Natural killer cell (primary cell): ENCODE results near the gene REG4. TPM values are rescaled to one million over a fixed set of nuclear protein-coding genes. Genes with fewer than 3 reads are reported as not detected.

Experiments
- ATAC-seq, 3 donors: fragments of 150-1000 bp in 2 of 3; fragments of 200-7000 bp in 1 of 3; cut with Tn5 transposase; 1 replicate in 1 of 3; 2 replicates in 2 of 3; pipeline ENCODE4 v1.10.0; 2021; ENCODE audit warnings: mild to moderate bottlenecking in 2 of 3, moderate library complexity in 2 of 3
- DNase-seq, 2 donors: peaks; one replicate each; pipeline versions ENCODE4 v3.0.0 to v3.0.0-alpha.2; 2013 to 2021; ENCODE audit warnings: mixed read lengths in 1 of 2
- H3K27ac ChIP-seq: one replicate; pipeline ENCODE4 v1.5.1; 2013; ENCODE audit warnings: mild to moderate bottlenecking, low read length
- H3K27me3 ChIP-seq: one replicate; pipeline ENCODE4 v1.6.1; 2013; ENCODE audit warnings: low read length; ENCODE audit not compliant: control insufficient read depth, insufficient read depth
- H3K36me3 ChIP-seq: one replicate; pipeline ENCODE4 v1.6.1; 2013; ENCODE audit warnings: low read length; ENCODE audit not compliant: control insufficient read depth, insufficient read depth
- H3K4me1 ChIP-seq: one replicate; pipeline ENCODE4 v1.6.1; 2013; ENCODE audit warnings: low read length; ENCODE audit not compliant: control insufficient read depth, insufficient read depth
- H3K4me3 ChIP-seq: one replicate; pipeline ENCODE4 v1.5.1; 2013; ENCODE audit warnings: low read length
- H3K9me3 ChIP-seq: one replicate; pipeline ENCODE4 v1.6.1; 2013; ENCODE audit warnings: low read length; ENCODE audit not compliant: control insufficient read depth, insufficient read depth
- H3K27ac Mint-ChIP-seq, 2 donors: one replicate each; pipeline ENCODE4 v1.8.0; 2022; ENCODE audit warnings: mild to moderate bottlenecking in 2 of 2, mixed read lengths in 2 of 2, moderate library complexity in 1 of 2
- H3K27me3 Mint-ChIP-seq, 2 donors: one replicate each; pipeline ENCODE4 v1.8.0; 2022; ENCODE audit warnings: low read depth in 2 of 2, mixed read lengths in 2 of 2
- H3K36me3 Mint-ChIP-seq: one replicate; pipeline ENCODE4 v1.8.0; 2022; ENCODE audit warnings: mixed read lengths
- H3K4me1 Mint-ChIP-seq, 2 donors: one replicate each; pipeline ENCODE4 v1.8.0; 2022; ENCODE audit warnings: mixed read lengths in 2 of 2
- H3K4me3 Mint-ChIP-seq: one replicate; pipeline ENCODE4 v1.8.0; 2022; ENCODE audit warnings: mild to moderate bottlenecking, moderate library complexity, mixed read lengths
- H3K9me3 Mint-ChIP-seq, 2 donors: one replicate each; pipeline ENCODE4 v1.8.0; 2022; ENCODE audit warnings: mixed read lengths in 2 of 2
- CTCF ChIP-seq: fragments of 200-600 bp; IDR thresholded peaks from one replicate; pipeline ENCODE4 v1.8.0; 2022; ENCODE audit warnings: antibody characterized with exemption
- WGBS: methylation state at CpG from one replicate; pipeline ENCODE4 v1.1.7; 2013; ENCODE audit warnings: missing lambda C conversion rate; ENCODE audit not compliant: insufficient coverage; 5-methylcytosine and 5-hydroxymethylcytosine counted together
- intact Hi-C: fragments of 100-400 bp; cut with micrococcal nuclease; formaldehyde crosslinking; loops from one replicate; pipeline ENCODE4 v1.14.2; 2022
- total RNA-seq, 4 donors: library from RNA; stranded (reverse); fragments of 120-200 nt in 1 of 4; gene quantifications; one replicate each; pipeline versions ENCODE4 v1.2.3 to v1.2.4, GENCODE V29; 2013 to 2022

The REG4 gene
- total RNA-seq, 3 donors from 2014 or later (not counting 1 experiment from before 2014, with no cell fraction given), result not detected

GRCh38 chr1:119778359-119778758 is 32.9 kb downstream of the REG4 start:
- no peak overlapping the region for H3K27ac ChIP-seq
- no peaks in the 10 kb centered on the region for H3K4me1 Mint-ChIP-seq
- no peak for DNase-seq
- no peaks in the 10 kb centered on the region for H3K36me3 Mint-ChIP-seq
- intact Hi-C loops, result no loop called here
- H3K27me3 ChIP-seq, result no peaks in the 10 kb centered on the region
- H3K4me3 ChIP-seq, result no peak overlapping the region
- no peak overlapping the region for H3K27ac Mint-ChIP-seq
- H3K9me3 ChIP-seq, result no peaks in the 10 kb centered on the region
- ATAC-seq, result no peak
- H3K4me1 ChIP-seq, result no peaks in the 10 kb centered on the region
- peaks cover 15 to 29% of the 10 kb centered on the region in 2 donors for H3K27me3 Mint-ChIP-seq
- 90% methylated on average over 5 of the region's 6 CpGs for WGBS
- H3K9me3 Mint-ChIP-seq, result no peaks in the 10 kb centered on the region
- H3K4me3 Mint-ChIP-seq, result no peak overlapping the region
- no peaks in the 10 kb centered on the region for H3K36me3 ChIP-seq
- no peak for TF ChIP-seq CTCF

GRCh38 chr1:119774746-119775490 is 36.3 kb downstream of the REG4 start:
- no peak for DNase-seq
- Mint-ChIP-seq H3K27ac (no peak overlapping the region), H3K9me3 (no peaks in the 10 kb centered on the region), H3K4me1 (no peaks in the 10 kb centered on the region), H3K27me3 (peaks cover 9 to 12% of the 10 kb centered on the region in 2 donors), H3K36me3 (no peaks in the 10 kb centered on the region), H3K4me3 (no peak overlapping the region)
- 79% methylated on average over 6 of the region's 7 CpGs for WGBS
- intact Hi-C loops, result no loop called here
- Histone ChIP-seq H3K4me1 (no peaks in the 10 kb centered on the region), H3K27me3 (peaks cover 3% of the 10 kb centered on the region), H3K9me3 (no peaks in the 10 kb centered on the region), H3K36me3 (no peaks in the 10 kb centered on the region), H3K27ac (no peak overlapping the region), H3K4me3 (no peak overlapping the region)
- ATAC-seq, result no peak
- no peak for TF ChIP-seq CTCF

- no peaks in the 10 kb centered on the region for H3K4me1 ChIP-seq
- no peaks in the 10 kb centered on the region for H3K9me3 Mint-ChIP-seq
- H3K9me3 ChIP-seq, result no peaks in the 10 kb centered on the region
- WGBS, result 95% methylated on average over 3 of the region's 3 CpGs
- peaks cover 6 to 7% of the 10 kb centered on the region in 2 donors for H3K27me3 Mint-ChIP-seq
- no peaks in the 10 kb centered on the region for H3K36me3 ChIP-seq
- DNase-seq, result no peak
- no peaks in the 10 kb centered on the region for H3K4me1 Mint-ChIP-seq
- no peak for TF ChIP-seq CTCF
- no peak overlapping the region for H3K4me3 ChIP-seq
- no peak overlapping the region for H3K4me3 Mint-ChIP-seq
- ATAC-seq, result no peak
- H3K27ac ChIP-seq, result no peak overlapping the region
- intact Hi-C loops, result no loop called here
- H3K36me3 Mint-ChIP-seq, result no peaks in the 10 kb centered on the region
- H3K27me3 ChIP-seq, result peaks cover 3% of the 10 kb centered on the region
- H3K27ac Mint-ChIP-seq, result no peak overlapping the region
Measured at GRCh38 chr1:119773711-119774241, 37.5 kb downstream of the REG4 start.
